KMS-11 (cell line): ENCODE measurements around the gene SLAMF7.

Source experiments
- H2AFZ ChIP-seq: fragments of 200-600 bp; sonication (generic); 2 replicates; pipeline ENCODE4 v1.6.1; 2016; ENCODE audit warnings: antibody characterized with exemption, mixed run types, low read depth
- H3K27ac ChIP-seq: fragments of 200-600 bp; sonication (generic); 2 replicates; pipeline ENCODE4 v1.6.1; 2016; ENCODE audit warnings: mild to moderate bottlenecking, mixed run types
- H3K27me3 ChIP-seq: fragments of 200-600 bp; sonication (generic); 2 replicates; pipeline ENCODE4 v1.6.1; 2017; ENCODE audit warnings: mild to moderate bottlenecking, low read depth, mixed run types, moderate library complexity; ENCODE audit not compliant: insufficient read depth
- H3K36me3 ChIP-seq: fragments of 200-600 bp; sonication (generic); 2 replicates; pipeline ENCODE4 v1.6.1; 2017; ENCODE audit warnings: mild to moderate bottlenecking, mixed run types; ENCODE audit not compliant: insufficient read depth
- H3K4me1 ChIP-seq: fragments of 200-600 bp; sonication (generic); 2 replicates; pipeline ENCODE4 v1.6.1; 2016; ENCODE audit warnings: mild to moderate bottlenecking, low read depth, mixed run types; ENCODE audit not compliant: poor library complexity, severe bottlenecking
- H3K4me2 ChIP-seq: fragments of 200-600 bp; sonication (generic); 2 replicates; pipeline ENCODE4 v1.7.0; 2016; ENCODE audit warnings: mild to moderate bottlenecking, mixed run types
- H3K4me3 ChIP-seq: fragments of 200-600 bp; sonication (generic); IDR thresholded peaks from 2 replicates; pipeline ENCODE4 v1.6.1; 2017; ENCODE audit warnings: low read depth, low read length, mixed read lengths; ENCODE audit not compliant: insufficient read depth
- H3K79me2 ChIP-seq: fragments of 200-600 bp; sonication (generic); 2 replicates; pipeline ENCODE4 v1.6.1; 2016; ENCODE audit warnings: low read depth, mixed run types; ENCODE audit not compliant: insufficient read depth
- H3K9ac ChIP-seq: fragments of 200-600 bp; sonication (generic); 2 replicates; pipeline ENCODE4 v1.6.1; 2016; ENCODE audit warnings: mild to moderate bottlenecking, mixed run types
- H4K20me1 ChIP-seq: fragments of 200-600 bp; sonication (generic); 2 replicates; pipeline ENCODE4 v1.6.1; 2016; ENCODE audit warnings: mild to moderate bottlenecking, mixed run types; ENCODE audit not compliant: insufficient read depth
- TF ChIP-seq, protein P1 (sequence below): fragments of 200-600 bp; sonication (generic); conservative IDR thresholded peaks from 2 replicates; pipeline ENCODE4 v1.6.1; 2017; ENCODE audit warnings: low read depth, mild to moderate bottlenecking, antibody characterized with exemption, low read length, moderate library complexity, mixed read lengths

The SLAMF7 gene

DNA sequence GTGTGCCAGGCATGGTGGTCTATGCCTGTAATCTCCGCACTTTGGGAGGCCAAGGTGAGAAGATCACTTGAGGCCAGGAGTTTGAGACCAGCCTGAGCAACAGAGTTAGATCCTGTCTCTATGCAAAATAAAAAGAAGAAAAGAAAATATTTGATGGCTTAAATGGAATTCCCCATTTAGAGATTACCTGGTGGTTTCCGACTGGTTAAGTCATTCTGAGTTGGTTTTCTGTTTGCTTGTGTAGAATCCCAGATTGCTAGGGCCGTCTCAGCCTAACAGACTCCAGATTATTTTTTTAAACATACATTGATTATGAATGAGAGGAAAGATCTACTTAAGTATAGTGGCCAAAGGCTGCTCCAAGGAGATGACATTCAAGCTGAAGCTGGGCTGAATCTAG lies 34.0 kb downstream of the SLAMF7 start:
- no peaks in the 10 kb centered on the region for H3K27me3 ChIP-seq
- H3K9ac ChIP-seq = no peak overlapping the region
- TF ChIP-seq, protein P1, sequence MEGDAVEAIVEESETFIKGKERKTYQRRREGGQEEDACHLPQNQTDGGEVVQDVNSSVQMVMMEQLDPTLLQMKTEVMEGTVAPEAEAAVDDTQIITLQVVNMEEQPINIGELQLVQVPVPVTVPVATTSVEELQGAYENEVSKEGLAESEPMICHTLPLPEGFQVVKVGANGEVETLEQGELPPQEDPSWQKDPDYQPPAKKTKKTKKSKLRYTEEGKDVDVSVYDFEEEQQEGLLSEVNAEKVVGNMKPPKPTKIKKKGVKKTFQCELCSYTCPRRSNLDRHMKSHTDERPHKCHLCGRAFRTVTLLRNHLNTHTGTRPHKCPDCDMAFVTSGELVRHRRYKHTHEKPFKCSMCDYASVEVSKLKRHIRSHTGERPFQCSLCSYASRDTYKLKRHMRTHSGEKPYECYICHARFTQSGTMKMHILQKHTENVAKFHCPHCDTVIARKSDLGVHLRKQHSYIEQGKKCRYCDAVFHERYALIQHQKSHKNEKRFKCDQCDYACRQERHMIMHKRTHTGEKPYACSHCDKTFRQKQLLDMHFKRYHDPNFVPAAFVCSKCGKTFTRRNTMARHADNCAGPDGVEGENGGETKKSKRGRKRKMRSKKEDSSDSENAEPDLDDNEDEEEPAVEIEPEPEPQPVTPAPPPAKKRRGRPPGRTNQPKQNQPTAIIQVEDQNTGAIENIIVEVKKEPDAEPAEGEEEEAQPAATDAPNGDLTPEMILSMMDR = no peak
- no peak overlapping the region for H3K27ac ChIP-seq
- no peak overlapping the region for H2AFZ ChIP-seq
- no peaks in the 10 kb centered on the region for H4K20me1 ChIP-seq
- no peaks in the 10 kb centered on the region for H3K36me3 ChIP-seq
- peaks cover 30% of the 10 kb centered on the region for H3K4me1 ChIP-seq
- peak overlapping the region; percentile 39 for H3K4me3 ChIP-seq
- H3K79me2 ChIP-seq = no peaks in the 10 kb centered on the region
- 0 out of 2 replicates have a peak overlapping the region, but pooled peaks have one; percentile 0 for H3K4me2 ChIP-seq

DNA sequence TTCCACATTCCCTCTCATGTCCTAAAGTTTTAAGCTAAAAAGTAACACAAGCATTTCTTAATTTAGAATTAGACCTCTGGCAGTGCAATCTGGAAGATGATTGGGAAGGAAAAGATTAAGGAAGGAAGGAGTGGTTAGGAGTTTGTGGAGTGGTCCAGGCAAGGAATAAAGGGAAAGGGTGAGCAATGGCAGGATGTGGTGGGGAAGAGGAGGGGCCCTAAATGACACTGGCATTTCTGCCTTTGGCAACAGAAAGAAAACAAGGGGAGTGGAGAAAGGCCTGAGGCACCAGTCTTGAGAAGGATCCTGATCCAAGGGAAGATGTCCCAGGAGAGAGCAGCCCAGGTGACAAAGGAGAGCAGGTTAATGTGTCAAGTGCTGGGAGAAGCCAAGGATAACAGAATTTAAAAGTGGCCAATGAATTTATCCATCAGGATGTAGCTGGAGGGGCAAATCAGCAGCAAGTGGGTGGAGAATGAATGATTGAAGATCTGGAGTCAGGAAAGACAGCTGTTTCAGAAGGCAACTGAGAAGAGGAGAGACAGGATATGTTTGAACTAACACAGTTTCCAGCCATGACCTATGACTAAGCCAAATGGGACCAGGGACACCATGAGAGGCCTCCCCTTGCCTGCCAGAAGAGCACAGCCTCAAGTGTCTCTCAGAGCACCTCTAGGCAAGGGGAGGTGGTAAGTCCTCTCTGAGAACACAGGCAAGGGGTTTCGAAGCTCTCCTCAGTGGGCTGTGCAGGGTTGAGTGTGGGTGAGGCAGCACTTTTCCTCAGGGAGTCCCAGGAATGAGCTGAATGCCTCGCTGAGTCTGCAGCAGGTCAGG lies 36.1 kb downstream of the SLAMF7 start:
- no peak overlapping the region for H3K4me2 ChIP-seq

DNA sequence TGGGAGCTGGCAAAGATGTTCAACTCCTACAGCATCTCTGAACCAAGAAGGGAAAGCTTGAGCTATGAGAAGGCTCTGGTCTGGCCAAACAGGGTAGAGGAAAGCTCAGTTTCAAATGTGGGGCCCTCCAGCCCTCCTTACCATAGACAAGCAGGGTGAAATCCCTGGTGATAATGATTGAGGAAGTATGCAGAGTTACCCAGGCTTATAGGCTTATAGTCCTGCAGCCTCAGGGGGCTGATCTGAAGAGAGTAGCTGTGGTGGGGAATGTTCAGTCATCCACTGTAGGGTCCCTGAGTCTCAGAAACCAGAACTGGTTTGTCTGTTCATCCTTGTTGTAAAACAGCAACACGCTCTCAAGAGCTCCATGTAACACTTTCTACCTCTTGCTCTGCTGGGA lies 37.1 kb downstream of the SLAMF7 start:
- Histone ChIP-seq H3K4me1 (peaks cover 34% of the 10 kb centered on the region), H2AFZ (no peak overlapping the region), H3K36me3 (no peaks in the 10 kb centered on the region), H3K4me3 (no peak overlapping the region), H3K9ac (no peak overlapping the region), H3K4me2 (no peak overlapping the region), H3K27me3 (no peaks in the 10 kb centered on the region), H4K20me1 (no peaks in the 10 kb centered on the region), H3K79me2 (no peaks in the 10 kb centered on the region), H3K27ac (no peak overlapping the region)
- TF ChIP-seq, protein P1 = no peak

More for the DNA sequence above, 36.1 kb downstream of the SLAMF7 start:
- Histone ChIP-seq H3K27me3 (no peaks in the 10 kb centered on the region), H4K20me1 (no peaks in the 10 kb centered on the region), H2AFZ (no peak overlapping the region), H3K27ac (no peak overlapping the region), H3K9ac (no peak overlapping the region), H3K4me1 (peaks cover 23% of the 10 kb centered on the region), H3K4me3 (no peak overlapping the region), H3K79me2 (no peaks in the 10 kb centered on the region), H3K36me3 (no peaks in the 10 kb centered on the region)
- TF ChIP-seq, protein P1 = no peak

DNA sequence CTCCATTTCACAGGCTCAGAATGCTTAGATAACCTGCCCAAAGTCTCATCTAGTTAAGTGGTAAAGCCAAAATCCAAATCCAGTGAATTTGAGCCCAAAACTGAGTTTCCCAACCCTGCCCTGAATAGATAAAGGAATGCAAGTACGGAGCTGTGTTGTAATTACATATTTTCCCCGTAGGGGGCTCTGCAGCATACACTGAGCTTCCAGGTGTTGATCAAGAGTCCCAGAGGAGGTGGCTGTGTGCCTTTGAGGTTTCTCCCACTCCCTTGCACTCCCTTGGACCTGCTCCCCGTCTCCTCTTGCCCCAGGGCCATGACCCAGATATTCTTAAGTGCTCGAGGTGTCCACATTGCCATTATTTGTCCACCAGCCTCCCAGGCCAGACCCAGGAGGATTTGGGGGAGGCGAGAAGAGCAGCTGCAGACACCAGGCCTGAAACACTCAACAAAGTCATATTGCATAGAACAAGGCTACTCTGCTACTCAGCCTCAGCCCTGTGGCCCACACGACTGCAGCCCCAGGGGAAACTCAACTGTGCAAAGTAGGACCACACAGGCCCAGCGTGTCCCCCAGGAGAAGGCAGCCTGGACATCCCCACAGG lies 38.5 kb downstream of the SLAMF7 start:
- Histone ChIP-seq H3K4me2 (no peak overlapping the region), H4K20me1 (no peaks in the 10 kb centered on the region), H3K79me2 (no peaks in the 10 kb centered on the region), H2AFZ (peak overlapping the region; percentile 27; the same call in 1 of the 2 replicates), H3K27me3 (no peaks in the 10 kb centered on the region), H3K4me3 (no peak overlapping the region), H3K4me1 (peaks cover 47% of the 10 kb centered on the region), H3K27ac (no peak overlapping the region), H3K9ac (no peak overlapping the region), H3K36me3 (no peaks in the 10 kb centered on the region)
- TF ChIP-seq, protein P1 = peak; percentile 100
